GM23248 (cell line): ENCODE measurements around the gene TMIE.

Source experiments
- EZH2 ChIP-seq: fragments of 200-600 bp; sonication (generic); IDR thresholded peaks from 2 replicates; pipeline ENCODE4 v1.6.1; 2018; ENCODE audit warnings: antibody characterized with exemption, mild to moderate bottlenecking; ENCODE audit not compliant: insufficient read depth, poor library complexity, severe bottlenecking
- EZH2phosphoT487 ChIP-seq: fragments of 200-600 bp; sonication (generic); IDR thresholded peaks from 2 replicates; pipeline ENCODE4 v1.6.1; 2018; ENCODE audit warnings: antibody characterized with exemption, moderate library complexity, mild to moderate bottlenecking, low read depth; ENCODE audit not compliant: insufficient read depth

- TF ChIP-seq EZH2phosphoT487 = no peak
- TF ChIP-seq EZH2 = no peak
These were observed 19.2 kb upstream of the TMIE start for GRCh38 chr3:46681856-46682540.
